Measurements from ENCODE around the gene NKAIN2. TPM values are rescaled to one million over a fixed set of nuclear protein-coding genes. Genes with fewer than 3 reads are reported as not detected.

Gene NKAIN2
- total RNA-seq, 2 donors from 2014 or later = 0.68 TPM; not detected in 1

DNA sequence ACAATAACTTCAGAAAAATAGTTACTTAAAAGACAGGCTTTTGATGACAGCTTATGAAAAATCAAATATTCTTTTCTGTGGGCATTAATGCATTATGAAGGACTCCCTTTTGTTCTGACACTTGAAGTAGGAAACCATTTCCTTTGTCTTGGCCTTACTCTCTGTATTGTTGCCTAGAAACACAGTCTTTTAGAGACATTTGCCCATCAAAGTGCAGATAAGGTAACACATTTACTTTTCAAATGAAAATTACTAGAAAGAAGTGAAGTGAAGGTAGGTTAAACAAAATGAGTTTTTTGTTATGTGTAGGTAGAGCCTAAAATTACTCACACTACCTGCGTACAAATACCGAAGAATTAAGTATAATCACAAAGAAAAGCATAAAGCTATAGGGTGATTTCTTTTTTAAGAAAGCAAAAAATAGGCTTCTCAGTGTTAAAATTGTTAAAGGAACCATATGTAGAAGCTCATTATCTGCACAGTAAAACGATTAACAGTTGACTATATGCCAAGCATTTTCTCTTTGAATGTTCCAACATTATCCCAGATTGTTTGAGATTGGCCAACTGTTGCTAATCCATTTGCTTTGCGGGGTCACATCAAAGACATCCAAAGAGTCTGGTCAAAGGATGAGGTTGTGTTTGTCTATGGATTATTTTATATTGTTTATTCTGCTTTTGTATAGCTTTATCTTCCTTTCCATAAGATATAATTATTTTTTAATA is 616.6 kb downstream of the NKAIN2 start:
- TF ChIP-seq, protein P1, sequence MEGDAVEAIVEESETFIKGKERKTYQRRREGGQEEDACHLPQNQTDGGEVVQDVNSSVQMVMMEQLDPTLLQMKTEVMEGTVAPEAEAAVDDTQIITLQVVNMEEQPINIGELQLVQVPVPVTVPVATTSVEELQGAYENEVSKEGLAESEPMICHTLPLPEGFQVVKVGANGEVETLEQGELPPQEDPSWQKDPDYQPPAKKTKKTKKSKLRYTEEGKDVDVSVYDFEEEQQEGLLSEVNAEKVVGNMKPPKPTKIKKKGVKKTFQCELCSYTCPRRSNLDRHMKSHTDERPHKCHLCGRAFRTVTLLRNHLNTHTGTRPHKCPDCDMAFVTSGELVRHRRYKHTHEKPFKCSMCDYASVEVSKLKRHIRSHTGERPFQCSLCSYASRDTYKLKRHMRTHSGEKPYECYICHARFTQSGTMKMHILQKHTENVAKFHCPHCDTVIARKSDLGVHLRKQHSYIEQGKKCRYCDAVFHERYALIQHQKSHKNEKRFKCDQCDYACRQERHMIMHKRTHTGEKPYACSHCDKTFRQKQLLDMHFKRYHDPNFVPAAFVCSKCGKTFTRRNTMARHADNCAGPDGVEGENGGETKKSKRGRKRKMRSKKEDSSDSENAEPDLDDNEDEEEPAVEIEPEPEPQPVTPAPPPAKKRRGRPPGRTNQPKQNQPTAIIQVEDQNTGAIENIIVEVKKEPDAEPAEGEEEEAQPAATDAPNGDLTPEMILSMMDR (IDR thresholded peaks at IDR 0.05) = no peak
- TF ChIP-seq POLR2AphosphoS5 (IDR thresholded peaks at IDR 0.05) (no peak), POLR2A (IDR thresholded peaks at IDR 0.05) (no peak)
- no peak for DNase-seq (ENCODE audit: low spot score)
- Histone ChIP-seq H3K36me3 (no peaks in the 10 kb centered on the region), H3K27me3 (replicated peaks; ENCODE audit: insufficient read depth) (no peaks in the 10 kb centered on the region), H3K27ac (no peak overlapping the region), H3K4me1 (replicated peaks) (no peaks in the 10 kb centered on the region), H3K9me3 (no peaks in the 10 kb centered on the region), H3K4me3 (no peak overlapping the region)
- intact Hi-C loops (cut with DNase I) = no loop called here
- 58% methylated on average over 4 of the region's 4 CpGs for WGBS

- WGBS = 79% methylated on average over 1 of the region's 1 CpG
- no peaks in the 10 kb centered on the region for H3K27me3 ChIP-seq (replicated peaks; ENCODE audit: insufficient read depth)
- intact Hi-C loops (cut with DNase I) = no loop called here
- H3K4me3 ChIP-seq = no peak overlapping the region
- H3K27ac ChIP-seq = no peak overlapping the region
- no peaks in the 10 kb centered on the region for H3K9me3 ChIP-seq
- TF ChIP-seq POLR2AphosphoS5 (IDR thresholded peaks at IDR 0.05) (no peak), POLR2A (IDR thresholded peaks at IDR 0.05) (no peak)
- TF ChIP-seq, protein P1 (IDR thresholded peaks at IDR 0.05) = no peak
- no peaks in the 10 kb centered on the region for H3K4me1 ChIP-seq (replicated peaks)
- no peak for DNase-seq (ENCODE audit: low spot score)
- H3K36me3 ChIP-seq = no peaks in the 10 kb centered on the region
Observed at GRCh38 chr6:124423621-124424020, 620.0 kb downstream of the NKAIN2 start.

- H3K4me3 ChIP-seq = no peak overlapping the region
- no peaks in the 10 kb centered on the region for H3K9me3 ChIP-seq
- intact Hi-C loops (cut with DNase I) = no loop called here
- no peak for DNase-seq (ENCODE audit: low spot score)
- H3K27ac ChIP-seq = no peak overlapping the region
- 94% methylated on average over 7 of the region's 7 CpGs for WGBS
- no peaks in the 10 kb centered on the region for H3K36me3 ChIP-seq
- H3K27me3 ChIP-seq (replicated peaks; ENCODE audit: insufficient read depth) = no peaks in the 10 kb centered on the region
- TF ChIP-seq POLR2A (IDR thresholded peaks at IDR 0.05) (no peak), POLR2AphosphoS5 (IDR thresholded peaks at IDR 0.05) (no peak)
- TF ChIP-seq, protein P1 (IDR thresholded peaks at IDR 0.05) = no peak
- no peaks in the 10 kb centered on the region for H3K4me1 ChIP-seq (replicated peaks)
Observed at GRCh38 chr6:124430740-124431318, 627.2 kb downstream of the NKAIN2 start.

DNA sequence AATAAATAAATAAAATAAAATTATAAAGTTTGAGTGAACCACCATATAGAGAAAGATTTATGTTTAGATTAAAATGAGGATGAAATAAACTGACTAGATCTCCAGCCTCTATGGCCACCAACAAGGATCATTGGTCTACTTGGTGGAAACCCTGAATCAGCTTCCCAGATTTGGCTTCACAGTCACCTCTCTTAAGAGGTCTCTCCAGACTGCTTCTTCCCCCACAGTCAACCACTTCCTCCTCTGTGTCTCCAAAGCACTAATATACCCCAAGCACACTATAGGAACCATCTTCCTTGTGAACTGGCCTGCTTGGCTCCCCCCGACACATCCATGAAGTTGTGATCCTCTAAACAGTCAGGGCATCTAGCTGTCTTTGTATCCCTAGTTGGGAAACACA is 629.0 kb downstream of the NKAIN2 start:
- H3K27me3 ChIP-seq (replicated peaks; ENCODE audit: insufficient read depth) = no peaks in the 10 kb centered on the region
- no peaks in the 10 kb centered on the region for H3K9me3 ChIP-seq
- H3K36me3 ChIP-seq = no peaks in the 10 kb centered on the region
- 92% methylated on average over 1 of the region's 1 CpG for WGBS
- intact Hi-C loops (cut with DNase I) = no loop called here
- H3K4me1 ChIP-seq (replicated peaks) = no peaks in the 10 kb centered on the region
- DNase-seq (ENCODE audit: low spot score) = no peak
- TF ChIP-seq POLR2A (IDR thresholded peaks at IDR 0.05) (no peak), POLR2AphosphoS5 (IDR thresholded peaks at IDR 0.05) (no peak)
- TF ChIP-seq, protein P1 (IDR thresholded peaks at IDR 0.05) = no peak
- H3K4me3 ChIP-seq = no peak overlapping the region
- no peak overlapping the region for H3K27ac ChIP-seq
